GM21717 (cell line): ENCODE results near the gene SC5D.

Experiments
- ATAC-seq: cut with Tn5 transposase; IDR thresholded peaks from one replicate; pipeline ENCODE4 v1.9.1; 2021; ENCODE audit warnings: mild to moderate bottlenecking, moderate library complexity; ENCODE audit not compliant: unreplicated experiment

Gene SC5D

GRCh38 chr11:121292495-121293287 lies at the start of gene SC5D:
Gene SC5D (plus strand): TSS chr11:121292771. CDS start chr11:121303376, 10,605 bp downstream.
- peak; percentile 93 for ATAC-seq

GRCh38 chr11:121244884-121245283 lies 47.7 kb upstream of the SC5D start:
- ATAC-seq = no peak

- no peak for ATAC-seq
Observed at GRCh38 chr11:121246021-121246768, 46.4 kb upstream of the SC5D start.

- no peak for ATAC-seq
Observed at GRCh38 chr11:121246769-121247035, 45.9 kb upstream of the SC5D start.

GRCh38 chr11:121248496-121248895 lies 44.1 kb upstream of the SC5D start:
- ATAC-seq = no peak

GRCh38 chr11:121249039-121249663 lies 43.4 kb upstream of the SC5D start:
- no peak for ATAC-seq

GRCh38 chr11:121250843-121251242 lies 41.7 kb upstream of the SC5D start:
- ATAC-seq = no peak

- ATAC-seq = no peak
Observed at GRCh38 chr11:121253951-121254350, 38.6 kb upstream of the SC5D start.

GRCh38 chr11:121254756-121255155 lies 37.8 kb upstream of the SC5D start:
- no peak for ATAC-seq

- no peak for ATAC-seq
Observed at GRCh38 chr11:121255473-121256125, 37.0 kb upstream of the SC5D start.

GRCh38 chr11:121257289-121257688 lies 35.3 kb upstream of the SC5D start:
- ATAC-seq = no peak

GRCh38 chr11:121257976-121258375 lies 34.6 kb upstream of the SC5D start:
- no peak for ATAC-seq

- ATAC-seq = no peak
Observed at GRCh38 chr11:121265586-121265985, 27.0 kb upstream of the SC5D start.

GRCh38 chr11:121268581-121268980 lies 24.0 kb upstream of the SC5D start:
- ATAC-seq = no peak

GRCh38 chr11:121270001-121270678 lies 22.4 kb upstream of the SC5D start:
- no peak for ATAC-seq

- ATAC-seq = no peak
Observed at GRCh38 chr11:121274332-121274991, 18.1 kb upstream of the SC5D start.

GRCh38 chr11:121281698-121282097 lies 10.9 kb upstream of the SC5D start:
- no peak for ATAC-seq

GRCh38 chr11:121282386-121282785 lies 10.2 kb upstream of the SC5D start:
- ATAC-seq = no peak

GRCh38 chr11:121282886-121283502 lies 9.6 kb upstream of the SC5D start:
- ATAC-seq = peak; percentile 92

- no peak for ATAC-seq
Observed at GRCh38 chr11:121291319-121291718, 1.3 kb upstream of the SC5D start.
